NT2/D1 (cell line): ENCODE results near the gene PDE7B.

Experiments used
- SUZ12 ChIP-seq: IDR thresholded peaks from 2 replicates; pipeline ENCODE4 v1.6.1; 2011; ENCODE audit not compliant: insufficient read length, insufficient read depth; ENCODE audit errors: extremely low read depth
- YY1 ChIP-seq: IDR thresholded peaks from 2 replicates; pipeline ENCODE4 v1.6.1; 2011; ENCODE audit not compliant: insufficient read length, insufficient read depth

DNA sequence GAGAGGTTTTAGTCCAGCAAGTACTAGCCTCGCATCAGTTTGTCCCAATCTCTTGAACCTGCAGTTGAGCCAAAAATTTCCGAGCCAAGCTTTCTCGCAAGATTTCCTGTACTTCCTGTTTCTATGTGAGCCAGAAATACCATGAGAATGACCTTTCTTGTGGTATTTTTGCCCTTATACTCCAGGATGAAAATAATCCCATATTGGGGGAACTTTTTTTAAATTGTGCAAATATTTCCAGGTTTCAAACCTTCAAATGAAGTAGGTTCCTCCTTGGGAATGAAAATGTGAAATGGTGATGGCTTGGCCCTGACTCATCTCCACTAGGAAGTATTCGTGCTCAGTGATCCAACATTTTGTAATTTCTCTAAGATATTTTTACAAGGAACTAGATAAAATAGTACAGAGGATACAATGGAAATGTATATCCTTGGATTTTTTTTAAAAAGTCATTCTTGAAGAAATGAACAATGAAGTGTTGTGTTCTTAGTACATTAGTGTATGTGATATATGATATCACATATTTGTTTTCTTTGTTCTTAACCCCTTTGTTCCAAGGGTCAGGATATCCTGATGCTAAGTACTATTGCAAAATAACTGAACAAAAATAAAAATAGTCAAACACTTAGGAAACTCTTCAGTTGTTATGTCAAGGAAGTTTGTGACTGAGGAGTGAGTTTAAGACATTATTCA lies 184.0 kb downstream of the PDE7B start:
- TF ChIP-seq SUZ12: no peak
- TF ChIP-seq YY1: no peak
